Fibroblast of peridontal ligament (primary cell): Measurements from ENCODE around the gene COMMD3.

Experiments
- DNase-seq: peaks from one replicate; pipeline ENCODE4 v3.0.0-alpha.2; 2010; ENCODE audit errors: extremely low read depth

The COMMD3 gene

DNA sequence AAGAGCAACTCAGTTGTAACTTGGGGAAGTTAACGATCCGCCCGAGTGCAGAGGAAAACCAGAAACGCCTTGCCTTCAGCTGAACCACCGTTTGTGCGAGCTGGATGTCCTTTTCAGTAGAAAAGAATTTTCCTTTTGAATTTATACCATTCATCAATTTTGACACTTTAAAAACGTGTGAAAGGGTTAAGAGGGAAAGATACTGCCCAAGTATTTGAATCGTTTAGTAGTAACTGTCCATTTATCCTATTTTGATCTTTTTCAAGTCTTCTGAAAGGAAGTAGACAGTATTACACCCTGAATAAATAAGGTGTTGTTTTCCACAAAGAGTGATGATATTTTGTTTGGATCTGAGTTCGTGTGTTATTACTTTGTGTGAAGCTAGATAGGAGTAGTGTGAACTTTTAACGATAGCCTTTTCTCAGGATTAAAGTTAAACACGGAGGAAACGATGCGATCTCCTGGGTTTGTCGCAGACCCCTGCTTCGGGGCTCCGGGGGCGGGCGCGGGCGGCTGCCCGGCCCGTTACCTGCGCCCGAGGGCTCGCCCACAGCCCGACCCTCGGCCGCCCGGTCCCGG is 3.9 kb downstream of the COMMD3 start:
- peak; percentile 23 for DNase-seq

DNA sequence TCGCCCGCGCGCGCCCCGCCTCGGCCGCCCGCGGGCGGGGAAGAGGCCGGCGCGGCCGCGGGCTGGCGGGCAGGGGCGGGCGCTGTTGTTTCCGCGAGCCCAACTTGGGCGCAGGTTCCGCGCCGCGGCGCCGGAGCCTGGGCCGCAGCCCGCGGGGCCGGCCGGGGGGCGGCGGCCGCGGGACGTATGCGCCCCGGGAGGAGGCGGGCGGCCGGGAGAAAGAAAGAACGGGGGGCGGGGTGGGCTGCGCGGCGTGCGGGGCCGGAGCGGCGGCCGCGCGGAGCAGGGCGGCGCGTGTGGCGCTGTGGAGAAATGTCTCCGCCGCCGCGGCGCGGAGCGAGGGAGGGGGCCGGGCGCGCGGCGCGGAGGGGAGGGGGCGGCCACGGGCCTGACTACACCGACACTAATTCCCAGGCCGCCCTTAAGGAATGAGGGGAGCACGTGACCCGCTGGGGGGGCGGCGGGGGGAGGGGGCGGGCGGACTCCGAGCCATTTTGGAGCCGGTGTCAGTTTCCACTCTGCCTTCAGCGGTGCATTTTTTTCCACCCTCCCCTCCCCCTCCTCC is 4.5 kb downstream of the COMMD3 start, which contains the start of gene BMI1:
Gene BMI1, plus strand, starts transcription at position 509 of the 565 bp plus-strand sequence. CDS start 5,351 bp downstream, outside the sequence.
- peak; percentile 71 for DNase-seq

DNA sequence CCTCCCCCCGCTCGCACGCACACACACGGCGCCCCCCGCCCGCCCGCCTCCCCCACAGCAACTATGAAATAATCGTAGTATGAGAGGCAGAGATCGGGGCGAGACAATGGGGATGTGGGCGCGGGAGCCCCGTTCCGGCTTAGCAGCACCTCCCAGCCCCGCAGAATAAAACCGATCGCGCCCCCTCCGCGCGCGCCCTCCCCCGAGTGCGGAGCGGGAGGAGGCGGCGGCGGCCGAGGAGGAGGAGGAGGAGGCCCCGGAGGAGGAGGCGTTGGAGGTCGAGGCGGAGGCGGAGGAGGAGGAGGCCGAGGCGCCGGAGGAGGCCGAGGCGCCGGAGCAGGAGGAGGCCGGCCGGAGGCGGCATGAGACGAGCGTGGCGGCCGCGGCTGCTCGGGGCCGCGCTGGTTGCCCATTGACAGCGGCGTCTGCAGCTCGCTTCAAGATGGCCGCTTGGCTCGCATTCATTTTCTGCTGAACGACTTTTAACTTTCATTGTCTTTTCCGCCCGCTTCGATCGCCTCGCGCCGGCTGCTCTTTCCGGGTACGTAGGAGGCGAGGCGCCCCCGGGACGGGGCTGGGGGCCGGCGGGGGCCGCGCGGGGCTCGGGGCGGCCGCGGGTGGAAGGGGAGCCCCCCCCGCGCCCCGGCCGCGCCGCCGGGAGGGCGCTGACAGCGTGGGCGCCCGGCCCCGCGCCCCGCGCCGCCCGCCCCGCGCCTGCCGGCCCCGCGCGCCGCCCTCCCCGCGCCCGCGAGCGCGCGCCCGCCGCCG is 5.2 kb downstream of the COMMD3 start:
- DNase-seq: peak; percentile 61

DNA sequence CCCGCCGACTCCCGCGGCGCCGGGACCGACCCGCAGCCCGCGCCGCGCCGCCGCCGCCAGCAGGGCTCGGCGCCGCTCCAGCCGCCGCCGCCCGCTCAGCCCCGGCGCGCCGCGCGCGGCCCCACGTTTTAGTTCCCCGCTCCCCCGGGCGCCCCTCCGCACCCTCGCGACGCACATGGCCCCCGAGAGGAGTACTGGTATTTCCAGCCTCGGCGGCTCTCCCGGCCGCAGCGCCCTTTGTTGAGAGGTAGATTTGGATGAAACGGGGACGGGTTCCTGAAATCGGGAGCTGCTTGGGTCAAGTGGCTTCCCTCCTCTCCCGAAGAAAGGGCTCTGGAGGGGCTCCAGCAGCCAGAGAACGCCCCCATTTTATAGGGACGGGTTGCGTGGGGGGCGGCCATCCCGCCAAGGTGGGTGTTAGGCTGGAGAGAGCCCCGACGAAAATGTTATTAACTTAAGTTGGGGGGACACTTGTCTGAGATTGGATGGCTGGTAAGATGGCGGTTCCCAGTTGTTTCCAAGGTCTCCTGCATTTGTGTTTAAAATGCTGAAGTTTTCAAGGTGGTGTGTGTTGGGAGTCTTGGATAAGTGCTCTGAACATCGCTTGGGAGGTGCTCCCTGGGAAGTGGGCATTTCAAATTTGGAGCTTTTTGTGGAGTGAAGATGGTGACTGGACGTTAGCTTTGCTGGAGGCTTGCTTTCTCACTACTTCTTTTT is 5.9 kb downstream of the COMMD3 start:
- DNase-seq: peak; percentile 27

DNA sequence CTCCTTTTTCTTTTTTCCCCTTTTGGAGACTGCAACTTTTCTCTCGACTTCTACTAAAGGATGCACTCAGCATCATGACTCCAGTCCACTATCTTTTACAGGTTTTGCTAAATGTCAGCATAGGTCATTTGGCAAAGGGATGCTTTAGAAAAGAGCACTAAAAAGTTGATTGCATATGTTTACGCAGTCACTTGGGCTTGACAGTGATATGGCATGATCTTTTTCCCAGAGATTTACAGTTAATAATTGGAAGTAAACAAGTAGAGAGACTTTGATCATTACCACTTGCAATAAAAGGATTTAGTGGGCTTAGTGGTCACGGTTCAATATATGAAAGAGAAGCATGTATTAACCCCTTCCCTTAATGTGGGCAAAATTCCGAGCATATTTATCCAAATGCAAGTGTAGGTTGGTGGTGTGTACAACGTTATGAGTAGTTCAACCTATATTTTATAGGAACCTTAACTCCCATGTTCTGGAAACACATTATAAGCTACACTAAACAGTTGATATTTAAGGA is 6.5 kb downstream of the COMMD3 start:
- DNase-seq: no peak

DNA sequence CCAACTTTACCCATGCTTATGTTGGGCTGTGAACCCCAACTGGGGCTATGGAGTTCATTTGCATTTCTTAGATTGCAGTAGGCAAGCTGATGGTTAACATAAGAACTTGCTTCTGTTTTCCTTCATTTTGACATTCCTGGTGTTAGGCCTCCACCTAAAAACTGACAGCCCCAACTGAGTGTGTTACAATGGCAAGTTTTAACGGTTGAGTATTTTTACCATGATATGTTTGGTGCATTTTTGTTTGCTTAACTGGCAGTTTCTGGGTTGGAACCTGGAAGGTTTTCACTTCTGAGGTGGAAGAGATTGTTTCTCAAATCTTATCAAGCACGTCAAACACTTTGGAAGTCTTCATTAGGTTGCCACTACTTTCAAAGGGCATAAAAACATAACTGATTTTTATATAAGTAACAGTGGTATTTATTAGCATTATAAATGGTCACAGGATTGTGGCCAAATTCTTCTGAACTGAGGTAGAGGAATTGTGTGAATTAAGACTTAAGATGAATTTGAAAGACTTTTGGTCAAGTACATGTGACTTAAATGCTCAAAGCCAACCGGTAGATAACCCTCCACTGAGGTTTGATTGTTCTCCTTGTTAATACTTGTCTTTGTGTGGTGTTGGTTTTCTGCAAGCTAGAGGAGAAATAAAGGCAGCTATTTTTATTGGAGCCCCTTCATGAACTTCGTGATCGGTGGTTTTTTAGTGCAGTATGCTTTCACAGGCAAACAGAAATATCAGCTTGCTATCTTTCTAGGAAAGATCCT is 7.5 kb downstream of the COMMD3 start:
- no peak for DNase-seq

DNA sequence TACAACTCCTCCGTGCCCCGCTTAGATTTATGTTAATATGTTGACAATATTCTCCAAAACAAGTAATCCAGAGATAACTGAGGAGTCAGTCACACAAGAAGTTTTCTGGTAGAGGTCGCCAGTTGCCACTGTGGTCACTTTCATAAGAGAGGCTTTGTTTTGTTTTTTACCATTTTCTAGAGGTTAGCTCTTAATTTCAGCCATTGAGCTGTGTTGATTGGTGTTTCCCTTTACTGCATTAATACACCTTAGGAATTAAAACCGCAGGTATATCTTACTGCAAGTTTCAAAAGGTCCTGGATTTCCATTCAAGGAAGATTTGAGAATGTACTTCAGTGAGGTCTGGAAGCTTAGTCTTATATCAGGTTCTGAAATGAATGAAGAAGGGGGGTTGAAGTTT is 8.2 kb downstream of the COMMD3 start:
- no peak for DNase-seq

DNA sequence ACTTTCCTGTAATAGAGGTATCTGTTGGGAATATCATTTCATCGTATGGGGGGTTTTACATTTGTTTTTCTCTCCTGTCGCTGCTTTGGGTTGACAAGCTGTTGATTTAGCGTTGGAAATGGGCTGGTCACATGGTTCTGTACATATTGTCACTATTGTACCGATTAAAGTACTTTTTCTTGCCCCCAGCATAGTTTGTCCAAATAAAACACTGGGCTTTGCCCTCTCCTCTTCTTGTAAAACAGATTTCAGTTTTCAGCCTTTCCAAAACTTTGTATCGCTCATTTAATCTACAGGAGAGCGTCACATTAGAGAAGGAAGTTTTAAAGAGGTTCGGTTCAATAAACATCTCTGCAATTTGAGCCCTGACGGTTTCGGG is 8.7 kb downstream of the COMMD3 start:
- DNase-seq: no peak

DNA sequence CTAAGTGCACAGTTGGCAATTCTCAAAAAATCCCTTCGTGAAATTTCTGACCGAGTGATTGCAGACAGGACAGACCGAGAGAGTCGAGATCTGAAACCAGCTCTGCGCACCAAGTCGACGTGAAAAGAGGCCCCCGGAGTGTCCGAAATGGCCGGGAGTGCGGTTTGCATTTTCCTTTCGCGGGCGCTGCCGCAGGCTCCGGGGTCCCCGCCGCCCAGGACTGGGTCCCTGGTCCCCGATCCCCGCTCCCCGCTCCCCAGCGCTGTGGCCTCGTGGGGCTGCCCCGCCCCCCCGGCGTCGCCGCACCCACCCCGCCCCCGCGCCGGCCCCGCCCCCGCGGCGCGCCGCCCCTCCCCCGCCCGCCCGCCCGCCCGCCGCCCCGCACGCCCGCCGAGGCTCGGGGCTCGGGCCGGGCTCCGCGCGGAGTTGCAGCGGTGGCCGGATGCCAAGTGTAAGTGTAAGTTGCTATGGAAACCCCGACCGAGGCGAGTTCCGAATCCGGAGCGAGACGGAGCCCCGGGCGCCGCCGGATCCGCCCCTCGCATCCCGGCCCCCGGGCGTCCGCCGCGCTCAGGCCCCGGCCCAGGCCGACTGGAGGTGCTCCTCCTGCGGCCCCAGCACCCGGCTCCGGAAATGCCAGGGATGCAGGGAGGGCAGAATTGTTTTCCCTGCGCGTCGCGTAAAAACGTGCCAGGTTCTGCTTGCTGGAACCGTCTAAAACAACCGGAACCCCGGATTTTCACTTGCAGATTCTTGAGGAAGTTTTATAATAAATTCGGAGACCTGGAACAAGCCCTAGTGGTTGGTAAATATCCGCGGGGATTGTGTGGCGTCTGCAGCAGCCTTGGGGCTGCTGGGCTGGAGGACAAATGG is 9.3 kb downstream of the COMMD3 start:
- DNase-seq: peak; percentile 57

DNA sequence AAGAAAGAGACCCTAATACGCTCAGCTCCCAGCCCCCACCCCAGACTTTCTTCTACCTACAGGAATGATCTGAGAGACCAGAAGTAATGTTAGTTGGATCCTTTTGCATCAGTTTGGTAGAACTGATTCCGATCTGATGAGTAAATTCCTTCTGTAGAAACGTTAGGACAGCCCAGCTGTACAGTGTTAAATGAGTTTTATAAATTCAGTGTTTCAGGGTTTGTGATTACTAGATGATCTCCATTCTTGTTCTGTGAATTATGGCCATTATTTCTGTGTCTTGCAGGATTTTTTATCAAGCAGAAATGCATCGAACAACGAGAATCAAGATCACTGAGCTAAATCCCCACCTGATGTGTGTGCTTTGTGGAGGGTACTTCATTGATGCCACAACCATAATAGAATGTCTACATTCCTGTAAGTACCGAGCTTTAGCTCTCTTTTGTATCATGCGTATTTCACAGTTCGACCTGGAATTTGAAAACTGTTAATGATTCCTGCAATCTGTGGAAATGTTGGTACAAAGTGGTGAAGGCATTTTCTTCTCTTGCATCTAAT is 10.0 kb downstream of the COMMD3 start:
- peak; percentile 46 for DNase-seq

DNA sequence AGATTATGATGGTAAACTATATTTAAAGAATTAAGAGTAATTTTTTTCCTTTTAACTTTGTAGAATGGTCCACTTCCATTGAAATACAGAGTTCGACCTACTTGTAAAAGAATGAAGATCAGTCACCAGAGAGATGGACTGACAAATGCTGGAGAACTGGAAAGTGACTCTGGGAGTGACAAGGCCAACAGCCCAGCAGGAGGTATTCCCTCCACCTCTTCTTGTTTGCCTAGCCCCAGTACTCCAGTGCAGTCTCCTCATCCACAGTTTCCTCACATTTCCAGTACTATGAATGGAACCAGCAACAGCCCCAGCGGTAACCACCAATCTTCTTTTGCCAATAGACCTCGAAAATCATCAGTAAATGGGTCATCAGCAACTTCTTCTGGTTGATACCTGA is 13.0 kb downstream of the COMMD3 start:
- no peak for DNase-seq

DNA sequence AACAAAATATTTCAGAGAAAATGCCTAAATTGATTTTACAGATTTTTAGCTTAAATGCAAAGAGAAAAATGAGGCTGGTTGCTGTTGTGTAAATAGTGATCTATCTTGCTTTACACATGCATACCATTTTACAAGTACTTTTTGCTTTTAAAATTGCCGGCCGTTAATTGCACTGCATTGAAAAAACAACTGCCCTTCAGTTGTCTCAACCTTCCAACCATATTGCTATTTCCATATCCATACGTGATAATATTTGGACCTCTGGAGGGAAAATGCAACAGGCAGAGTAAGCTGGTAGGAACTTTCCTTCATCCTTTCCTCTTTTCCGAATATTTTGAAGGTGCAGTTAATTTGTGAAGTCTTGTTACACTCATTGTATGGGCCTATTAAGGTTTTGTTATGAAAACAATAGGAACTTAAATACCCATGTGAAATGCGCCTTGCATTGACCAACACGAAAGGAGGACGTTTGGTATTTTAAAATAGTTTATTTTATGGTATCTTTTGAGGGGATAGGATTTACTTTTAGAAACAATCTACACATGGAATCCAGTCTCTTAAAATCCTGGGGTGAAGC is 16.0 kb downstream of the COMMD3 start:
- DNase-seq: no peak

DNA sequence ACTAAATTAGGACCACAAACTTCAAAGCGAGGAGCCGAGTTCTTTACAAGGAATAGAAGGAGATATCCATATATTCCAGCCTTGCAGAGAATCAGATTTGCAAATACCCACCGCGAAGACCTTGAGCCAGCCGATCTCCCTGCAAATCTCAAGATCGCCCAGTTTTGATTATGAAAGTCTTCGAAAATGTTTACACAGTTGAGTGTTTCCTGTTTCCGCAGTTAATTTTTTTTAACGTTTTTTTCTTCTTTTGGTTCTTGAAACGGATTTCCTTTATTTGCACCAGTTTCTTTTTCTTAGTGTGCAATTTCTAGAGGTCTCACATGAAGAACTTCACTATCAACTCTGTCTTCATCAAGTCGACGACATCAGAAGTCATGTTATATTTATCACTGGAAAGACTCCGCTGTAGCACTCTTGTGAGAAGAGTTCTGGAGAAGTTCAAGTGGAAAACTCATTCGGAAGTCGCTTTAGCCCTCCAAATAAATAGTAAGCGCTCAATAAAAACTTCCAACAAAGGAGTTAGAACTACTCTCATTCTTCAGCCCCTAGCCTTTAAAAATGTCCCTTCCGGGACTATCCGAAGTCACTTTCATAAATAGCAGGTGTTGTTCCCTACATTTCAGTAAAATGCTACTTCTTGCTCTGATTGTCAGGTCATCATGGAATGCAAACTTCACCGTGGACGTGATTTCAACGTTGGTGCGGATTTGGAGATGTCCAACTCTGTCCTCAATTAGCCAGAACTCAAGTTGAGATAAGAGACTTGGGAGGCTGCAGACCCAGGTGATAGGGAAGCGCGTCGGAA is 17.2 kb downstream of the COMMD3 start:
- DNase-seq: no peak

DNA sequence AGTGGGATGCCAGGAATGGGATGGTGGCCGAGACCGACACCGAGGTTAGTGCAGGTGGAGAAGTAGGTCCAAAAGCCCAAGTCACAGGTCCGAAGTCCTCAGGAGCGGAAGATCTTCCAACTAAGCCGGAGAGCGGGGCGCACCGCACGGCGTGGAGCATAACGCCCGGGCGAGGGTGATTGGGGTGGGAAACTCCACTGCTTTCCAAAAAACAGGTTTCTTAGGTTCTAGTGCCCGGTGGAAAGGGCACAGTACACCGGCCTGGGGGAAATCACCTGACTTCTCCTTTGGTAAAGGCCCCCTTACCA is 17.7 kb downstream of the COMMD3 start:
- DNase-seq: no peak

DNA sequence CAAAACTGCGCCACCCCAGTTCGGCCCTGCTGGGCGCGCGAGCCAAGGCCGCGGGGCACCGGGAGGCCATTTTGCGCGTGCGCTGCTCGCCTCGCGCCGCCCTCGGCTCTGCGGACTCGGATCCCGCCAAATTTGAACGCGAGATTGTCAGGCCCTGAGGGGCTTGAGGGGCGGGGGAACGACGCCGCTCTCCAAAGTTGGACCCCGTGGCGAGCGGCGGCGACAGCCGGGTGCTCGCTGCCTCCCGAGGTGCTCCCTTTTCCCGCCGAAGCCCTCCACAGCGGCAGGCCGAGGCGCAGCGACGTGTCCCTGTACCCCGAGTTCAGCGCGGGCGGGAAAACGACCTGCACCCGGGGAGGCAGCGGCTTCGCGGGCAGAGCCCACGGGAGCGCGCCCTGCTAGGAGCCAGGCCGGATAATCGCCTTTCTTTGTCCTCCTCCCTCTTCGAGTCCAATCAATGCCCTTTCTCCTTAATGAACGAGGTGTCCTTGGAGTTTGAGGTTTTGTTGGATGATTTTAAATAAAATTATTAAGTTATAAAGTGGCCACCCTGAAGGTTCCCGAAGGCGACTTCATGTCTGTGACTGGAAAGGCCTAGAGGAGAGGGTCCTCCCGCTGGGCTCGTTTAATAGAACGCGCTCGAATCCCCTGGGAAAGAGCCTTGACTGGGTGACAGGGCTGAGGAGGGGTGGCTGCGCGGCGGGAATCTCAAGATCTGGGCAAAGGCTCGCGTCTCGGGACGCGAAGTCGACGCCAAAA is 18.4 kb downstream of the COMMD3 start:
- no peak for DNase-seq

DNA sequence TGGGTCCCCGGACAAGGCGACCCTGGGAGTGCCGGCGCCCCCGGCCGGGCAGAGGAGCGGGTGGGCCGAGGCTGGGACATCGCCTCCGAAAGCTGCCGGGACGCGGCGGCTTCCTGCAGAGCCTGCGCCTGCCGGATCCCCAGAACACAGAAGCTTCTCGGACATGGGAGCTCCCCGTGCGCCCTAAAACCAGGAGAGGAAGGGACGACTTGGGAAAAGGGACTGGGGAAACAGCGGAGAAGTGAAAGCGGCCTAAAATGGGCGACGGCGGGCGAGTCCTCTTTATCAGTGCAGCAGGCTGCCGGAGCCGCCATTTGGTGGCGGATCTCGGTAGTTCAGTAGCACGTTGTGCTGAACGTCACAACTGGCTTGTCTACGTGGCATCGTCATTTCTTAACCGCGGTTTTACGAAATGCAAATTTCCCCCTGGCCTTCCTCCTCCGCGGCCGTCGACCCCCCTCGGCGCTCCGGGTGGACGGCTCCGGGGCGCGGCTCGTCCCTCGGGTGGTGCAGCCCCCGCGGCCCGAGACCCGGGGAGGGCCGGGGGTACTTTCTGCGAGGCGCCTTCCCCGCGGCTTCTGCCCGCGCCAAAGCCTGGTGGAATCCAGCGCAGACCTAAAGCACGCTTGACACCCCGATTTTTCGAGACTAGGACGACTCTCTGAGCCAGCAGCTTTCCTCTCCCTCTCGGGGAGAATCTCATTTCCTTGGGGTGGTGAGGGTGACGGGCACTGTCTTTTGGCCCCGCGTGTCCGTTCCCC is 19.2 kb downstream of the COMMD3 start:
- peak; percentile 69 for DNase-seq

DNA sequence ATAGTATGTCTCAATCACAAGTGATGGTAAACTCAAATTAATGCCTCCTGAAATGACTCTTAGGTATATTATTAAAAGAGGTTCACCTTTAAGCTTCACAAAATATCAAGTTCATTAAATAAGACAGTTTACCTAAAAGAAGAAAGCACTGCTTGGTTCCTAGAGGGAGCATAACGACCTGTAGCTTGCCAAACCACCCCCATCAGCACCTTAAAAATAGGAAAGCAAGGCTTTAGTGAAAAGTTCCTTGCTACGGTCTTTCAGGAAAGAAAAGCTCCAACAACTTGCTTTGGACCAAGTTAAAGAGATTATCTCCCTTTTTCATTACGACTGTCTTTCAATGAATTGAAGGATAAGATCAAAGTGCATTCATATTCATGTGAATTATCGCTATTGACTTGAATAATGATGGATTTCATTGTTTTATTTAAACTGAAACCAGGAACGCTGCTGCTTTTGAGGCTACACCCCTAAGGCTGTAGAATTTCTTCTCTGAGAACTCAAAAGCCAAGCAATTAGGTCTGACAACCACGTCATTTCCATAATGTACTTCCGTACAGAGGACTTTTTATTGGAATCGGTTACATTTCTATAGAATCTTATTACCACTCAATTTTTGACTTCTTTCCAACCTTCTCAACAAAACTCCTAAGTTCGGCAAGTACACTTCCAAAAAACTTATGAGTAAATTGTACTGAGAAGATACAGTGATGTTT is 22.2 kb downstream of the COMMD3 start:
- DNase-seq: no peak
